Transverse colon (tissue), 4 donors: Measurements from ENCODE around the gene GALNT5. TPM values are rescaled to one million over a fixed set of nuclear protein-coding genes. Genes with fewer than 3 reads are reported as not detected.

ENCODE experiments used
- DNase-seq: peaks from one replicate; pipeline ENCODE4 v3.0.0-alpha.2; 2019
- H3K27ac ChIP-seq, 4 donors: fragments of 200-600 bp; sonication (generic); 2 replicates each; pipeline ENCODE4 v1.5.1; 2016 to 2018; ENCODE audit warnings: inconsistent platforms in 4 of 4
- H3K27me3 ChIP-seq: fragments of 200-600 bp; sonication (generic); 2 replicates; pipeline ENCODE4 v1.5.1; 2017; ENCODE audit warnings: inconsistent platforms
- H3K36me3 ChIP-seq, 4 donors: fragments of 200-600 bp; sonication (generic); 2 replicates each; pipeline ENCODE4 v1.5.1; 2017 to 2019; ENCODE audit warnings: inconsistent platforms in 4 of 4
- H3K4me1 ChIP-seq, 4 donors: fragments of 200-600 bp; sonication (generic); 2 replicates each; pipeline ENCODE4 v1.5.1; 2017 to 2020; ENCODE audit warnings: inconsistent platforms in 4 of 4
- H3K4me3 ChIP-seq, 4 donors: fragments of 200-600 bp; sonication (generic); 1 replicate in 1 of 4; 2 replicates in 3 of 4; pipeline versions ENCODE4 v1.5.1 to v1.6.1; 2017 to 2019; ENCODE audit warnings: inconsistent platforms in 4 of 4
- H3K9me3 ChIP-seq, 2 donors: fragments of 200-600 bp; sonication (generic); 2 replicates each; pipeline ENCODE4 v1.5.1; 2017 to 2019; ENCODE audit warnings: inconsistent platforms in 2 of 2
- CTCF ChIP-seq, 5 experiments: fragments of 200-600 bp in 3 of 5; fragments of 450-650 bp in 2 of 5; sonication (generic) in 3 of 5; IDR thresholded peaks; 1 replicate in 2 of 5; 2 replicates in 3 of 5; pipeline ENCODE4 v1.5.1; 2016 to 2017; ENCODE audit warnings: antibody characterized with exemption in 5 of 5, inconsistent platforms in 3 of 5, mild to moderate bottlenecking in 2 of 5, moderate library complexity in 1 of 5
- EP300 ChIP-seq: sonication (generic); formaldehyde crosslinking; IDR thresholded peaks from one replicate; pipeline ENCODE4 v1.6.1; 2017; ENCODE audit warnings: antibody characterized with exemption, low read depth
- POLR2A ChIP-seq: fragments of 450-650 bp; IDR thresholded peaks from one replicate; pipeline ENCODE4 v1.6.1; 2016; ENCODE audit warnings: antibody characterized with exemption, mild to moderate bottlenecking, moderate library complexity
- POLR2AphosphoS5 ChIP-seq, 3 donors: sonication (generic); formaldehyde crosslinking; IDR thresholded peaks; one replicate each; pipeline ENCODE4 v1.6.1; 2016; ENCODE audit warnings: antibody characterized with exemption in 3 of 3
- WGBS, 2 donors: methylation state at CpG; one replicate each; pipeline ENCODE4 v1.1.5; 2018; ENCODE audit warnings: low coverage in 1 of 2; 5-methylcytosine and 5-hydroxymethylcytosine counted together
- in situ Hi-C, 4 donors: fragments of 200-750 bp; cut with MboI; loops; one replicate each; pipeline versions ENCODE4 v1.15.0 to v1.15.1; 2017; ENCODE audit warnings: low sequenced_read_pairs in 3 of 4, low pct_ligation_motif_present in 1 of 4, low pct_unique_long_range_greater_than_20kb in 1 of 4
- intact Hi-C: fragments of 100-400 bp; cut with DNase I; formaldehyde crosslinking; loops from one replicate; pipeline ENCODE4 v1.15.1; 2023; ENCODE audit warnings: low total_unique reads
- total RNA-seq, 4 donors: library from RNA; depleted of rRNA; stranded (reverse); fragments of >200 nt; gene quantifications; one replicate each; pipeline ENCODE4 v1.1.0, GENCODE V29; 2016

Gene GALNT5
- total RNA-seq, 4 donors from 2014 or later, result 7.5 to 34.0 (median 14.0) TPM

DNA sequence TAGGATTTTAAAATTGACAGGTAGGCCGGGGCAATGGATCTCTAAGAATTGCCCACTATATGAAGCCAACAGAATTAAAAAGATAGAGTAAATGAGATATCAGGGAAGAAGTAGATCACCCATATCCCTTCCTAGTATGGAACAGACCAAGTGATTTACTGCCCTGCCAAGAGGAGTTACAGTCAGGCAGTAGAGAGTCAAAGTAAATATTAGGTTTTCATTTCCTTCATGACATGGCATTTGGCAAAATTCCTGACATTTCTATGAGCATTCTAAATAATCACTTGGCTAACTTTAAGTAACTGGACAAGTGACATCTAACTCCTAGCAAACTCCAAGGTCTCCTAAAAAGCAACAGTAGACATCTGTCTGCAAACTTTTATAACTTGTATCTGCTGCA lies 33.5 kb downstream of the GALNT5 start:
- intact Hi-C loops (loop anchor here (2.0 kb wide), 1 partner anchor 70 kb away; no protein-coding TSS in a partner anchor), in situ Hi-C loops (loop anchor here in 1 of 4 donors (10.0 kb wide), 1 partner anchor 714 kb away; no protein-coding TSS in a partner anchor)
- peaks cover 0 to 7% (median 3%) of the 10 kb centered on the region in 4 donors for H3K4me1 ChIP-seq
- no peaks in the 10 kb centered on the region for H3K9me3 ChIP-seq
- TF ChIP-seq EP300, result no peak
- no peak for TF ChIP-seq POLR2AphosphoS5 (IDR thresholded peaks at IDR 0.05)
- H3K27ac ChIP-seq, result no peak overlapping the region
- no peaks in the 10 kb centered on the region for H3K36me3 ChIP-seq
- H3K27me3 ChIP-seq, result no peaks in the 10 kb centered on the region
- H3K4me3 ChIP-seq, result no peak overlapping the region
- 53 to 71% methylated on average over 1 of the region's 1 CpG for whole genome bisulfite sequencing, 2 donors
- DNase-seq, result no peak

DNA sequence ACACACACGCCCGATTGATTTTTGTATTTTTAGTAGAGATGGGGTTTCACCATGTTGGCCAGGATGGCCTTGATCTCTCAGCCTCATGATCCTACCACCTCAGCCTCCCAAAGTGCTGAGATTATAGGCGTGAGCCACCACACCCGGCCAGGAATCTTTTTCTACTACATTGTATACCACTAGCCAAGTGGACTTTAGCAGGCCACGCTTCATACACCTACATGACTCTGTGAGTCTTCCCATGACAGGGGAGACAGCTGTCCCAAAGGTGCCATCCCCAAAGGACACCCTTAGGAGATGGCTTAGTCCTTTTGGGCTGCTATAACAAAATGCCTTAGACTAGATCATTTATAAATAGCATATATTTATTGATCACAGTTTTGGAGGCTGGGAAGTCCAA lies 35.3 kb downstream of the GALNT5 start:
- no peak overlapping the region for H3K27ac ChIP-seq
- 91 to 100% methylated on average over 1 to 5 of the region's 5 CpGs for WGBS, 2 donors
- H3K4me1 ChIP-seq, result peaks cover 0 to 7% (median 3%) of the 10 kb centered on the region in 4 donors
- in situ Hi-C loops (loop anchor here in 1 of 4 donors (10.0 kb wide), 1 partner anchor 712 kb away; no protein-coding TSS in a partner anchor), intact Hi-C loops (no loop called here)
- DNase-seq, result no peak
- H3K4me3 ChIP-seq, result no peak overlapping the region
- no peaks in the 10 kb centered on the region for H3K27me3 ChIP-seq
- no peaks in the 10 kb centered on the region for H3K9me3 ChIP-seq
- no peaks in the 10 kb centered on the region for H3K36me3 ChIP-seq
- no peak for TF ChIP-seq POLR2A

DNA sequence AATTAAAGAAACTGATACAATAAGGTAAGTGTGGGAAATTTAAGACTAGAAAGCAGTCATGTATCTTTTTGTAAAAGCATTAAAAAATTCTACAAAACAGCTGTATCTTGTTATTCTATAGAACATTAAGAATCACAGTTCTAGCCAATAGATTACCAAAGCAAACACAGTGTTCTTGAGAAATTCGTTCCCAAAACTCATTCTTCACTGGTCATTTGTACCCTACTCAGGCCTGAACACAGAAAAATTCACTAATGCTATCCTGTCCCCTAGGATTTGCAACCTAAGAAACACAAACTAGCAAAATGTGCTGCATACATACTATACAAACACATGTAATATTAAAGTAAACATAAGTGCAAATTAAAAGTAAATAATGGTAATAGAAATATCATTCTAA lies 39.0 kb downstream of the GALNT5 start:
- no peak overlapping the region for H3K4me3 ChIP-seq
- intact Hi-C loops (no loop called here), in situ Hi-C loops (loop anchor here in 1 of 4 donors (10.0 kb wide), 1 partner anchor 708 kb away; no protein-coding TSS in a partner anchor)
- DNase-seq, result no peak
- no peaks in the 10 kb centered on the region for H3K36me3 ChIP-seq
- TF ChIP-seq CTCF (IDR thresholded peaks at IDR 0.05) (no peak), EP300 (no peak), POLR2A (no peak), POLR2AphosphoS5 (IDR thresholded peaks at IDR 0.05) (no peak)
- no peak overlapping the region for H3K27ac ChIP-seq
- H3K27me3 ChIP-seq, result no peaks in the 10 kb centered on the region
- 48 to 50% methylated on average over 1 of the region's 1 CpG for WGBS, 2 donors
- no peaks in the 10 kb centered on the region for H3K9me3 ChIP-seq
- H3K4me1 ChIP-seq, result no peaks in the 10 kb centered on the region

- Histone ChIP-seq H3K4me3 (no peak overlapping the region), H3K27ac (no peak overlapping the region), H3K27me3 (no peaks in the 10 kb centered on the region), H3K36me3 (no peaks in the 10 kb centered on the region), H3K9me3 (no peaks in the 10 kb centered on the region), H3K4me1 (no peaks in the 10 kb centered on the region)
- WGBS, 2 donors, result 91 to 92% methylated on average over 3 to 4 of the region's 4 CpGs
- TF ChIP-seq CTCF (IDR thresholded peaks at IDR 0.05) (no peak), EP300 (no peak), POLR2AphosphoS5 (IDR thresholded peaks at IDR 0.05) (no peak)
- no peak for DNase-seq
- in situ Hi-C loops, result loop anchor here in 1 of 4 donors (10.0 kb wide), 1 partner anchor 708 kb away; no protein-coding TSS in a partner anchor
- intact Hi-C loops, result no loop called here
These were observed 39.5 kb downstream of the GALNT5 start for GRCh38 chr2:157296958-157297357.

DNA sequence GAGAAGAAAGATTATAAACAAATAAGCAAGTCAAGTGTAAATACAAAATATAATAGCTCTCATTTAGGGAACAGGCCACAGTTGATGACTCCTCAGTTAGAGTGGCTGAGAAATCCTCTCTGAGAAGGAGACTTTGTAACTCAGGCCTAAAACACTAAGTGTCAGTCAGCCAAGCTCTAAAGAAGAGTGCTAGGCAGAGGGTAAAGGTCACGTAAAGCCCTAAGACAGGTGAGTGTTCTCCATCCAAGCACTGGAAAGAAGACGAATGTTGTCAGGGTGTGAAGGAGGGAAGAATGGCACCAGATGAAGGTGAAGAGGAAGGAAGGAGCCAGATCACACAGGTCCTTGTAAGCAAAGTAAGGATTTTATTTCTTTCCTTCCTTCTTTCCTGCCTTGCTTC lies 43.8 kb downstream of the GALNT5 start:
- in situ Hi-C loops (loop anchor here in 3 of 4 donors (10.0 to 25.0 kb wide), 3 partner anchors 461 to 711 kb away; no protein-coding TSS in a partner anchor), intact Hi-C loops (no loop called here)
- peaks cover 0 to 5% (median 0%) of the 10 kb centered on the region in 4 donors for H3K4me1 ChIP-seq
- no peaks in the 10 kb centered on the region for H3K36me3 ChIP-seq
- DNase-seq, result no peak
- H3K27me3 ChIP-seq, result peaks cover 16% of the 10 kb centered on the region
- no peak overlapping the region for H3K27ac ChIP-seq
- WGBS, 2 donors, result 63 to 88% methylated on average over 2 of the region's 2 CpGs
- TF ChIP-seq POLR2A (no peak), EP300 (no peak), CTCF (IDR thresholded peaks at IDR 0.05) (no peak)
- H3K9me3 ChIP-seq, result no peaks in the 10 kb centered on the region
- H3K4me3 ChIP-seq, result no peak overlapping the region
